Measurements from ENCODE around the gene CDT1. TPM values are rescaled to one million over a fixed set of nuclear protein-coding genes. Genes with fewer than 3 reads are reported as not detected.

CDT1 gene
- total and polyA plus RNA-seq, 2 experiments from 2014 or later, result 32.6 to 187 TPM

- TF ChIP-seq ZNF462 (CRISPR knock-in tag; IDR thresholded peaks at IDR 0.05) (no peak), STAT1 (IDR thresholded peaks at IDR 0.05; ENCODE audit: unreplicated experiment) (no peak), CTCF (conservative IDR thresholded peaks at IDR 0.05; ENCODE audit: low read depth in 2 of 2) (no peak)
These were observed 52.1 kb downstream of the CDT1 start (continued) for GRCh38 chr16:88855736-88856121.

- Histone ChIP-seq H3K79me2 (replicated peaks; ENCODE audit: insufficient read depth) (peaks cover 18% of the 10 kb centered on the region), H3K27ac (ENCODE audit: low read depth) (no peak overlapping the region), H4K20me1 (replicated peaks; ENCODE audit: insufficient read depth) (peaks cover 7% of the 10 kb centered on the region; the same call in 1 of the 2 replicates), H2AFZ (no peak overlapping the region), H3F3A (replicated peaks; ENCODE audit: low read depth) (0 out of 2 replicates have a peak, but pooled peaks cover 3% of the 10 kb centered on the region), H3K4me1 (ENCODE audit: insufficient read depth) (no peaks in the 10 kb centered on the region; the same call in 1 of the 2 replicates), H3K36me3 (ENCODE audit: insufficient read depth) (no peaks in the 10 kb centered on the region), H3K9me2 (ENCODE audit: insufficient read depth) (no peaks in the 10 kb centered on the region), H3K27me3 (ENCODE audit: insufficient read depth) (no peaks in the 10 kb centered on the region), H3K4me2 (peak overlapping the region; percentile 83), H3K4me3 (peak overlapping the region; percentile 96)
- H3K4me3 Mint-ChIP-seq, result peak overlapping the region; percentile 99
- ATAC-seq (peak; percentile 63), DNase-seq (ENCODE audit: low spot score) (peak; percentile 69)
- no peak overlapping the region for H3K27ac Mint-ChIP-seq
- H3K36me3 Mint-ChIP-seq (ENCODE audit: low read depth), result peaks cover 46% of the 10 kb centered on the region
- peaks cover 12% of the 10 kb centered on the region for H3K9me3 Mint-ChIP-seq
- H3K27me3 Mint-ChIP-seq (ENCODE audit: insufficient read depth, low read depth, poor library complexity), result peaks cover 10% of the 10 kb centered on the region
- peaks cover 21% of the 10 kb centered on the region for H3K4me1 Mint-ChIP-seq
- TF ChIP-seq ZNF114 (CRISPR knock-in tag; IDR thresholded peaks at IDR 0.05), result no peak
- TF ChIP-seq NANOG (IDR thresholded peaks at IDR 0.05; ENCODE audit: borderline replicate concordance), result no peak
- no peak for TF ChIP-seq ETS1 (IDR thresholded peaks at IDR 0.05)
These were observed 52.7 kb downstream of the CDT1 start for GRCh38 chr16:88856122-88856827.
